Left lobe of liver (tissue), 2 donors: ENCODE data around the gene S1PR1. TPM values are rescaled to one million over a fixed set of nuclear protein-coding genes. Genes with fewer than 3 reads are reported as not detected.

ENCODE experiments used
- ATAC-seq: fragments of 200-7000 bp; cut with Tn5 transposase; one replicate; pipeline ENCODE4 v1.9.1; 2020; ENCODE audit warnings: mild to moderate bottlenecking, moderate library complexity
- DNase-seq: peaks from one replicate; pipeline ENCODE4 v3.0.0-alpha.2; 2020; ENCODE audit warnings: low spot score
- total RNA-seq: library from RNA; stranded (reverse); gene quantifications from one replicate; pipeline ENCODE4 v1.2.1, GENCODE V29; 2021
- donor health status: DM: no; HTN: no; CAD: no; lungs with moderate emphysema.
- donor health status: DM: no; HTN: yes; CAD: no.

S1PR1 gene
- total RNA-seq, 1 donor from 2014 or later: 12.1 TPM

DNA sequence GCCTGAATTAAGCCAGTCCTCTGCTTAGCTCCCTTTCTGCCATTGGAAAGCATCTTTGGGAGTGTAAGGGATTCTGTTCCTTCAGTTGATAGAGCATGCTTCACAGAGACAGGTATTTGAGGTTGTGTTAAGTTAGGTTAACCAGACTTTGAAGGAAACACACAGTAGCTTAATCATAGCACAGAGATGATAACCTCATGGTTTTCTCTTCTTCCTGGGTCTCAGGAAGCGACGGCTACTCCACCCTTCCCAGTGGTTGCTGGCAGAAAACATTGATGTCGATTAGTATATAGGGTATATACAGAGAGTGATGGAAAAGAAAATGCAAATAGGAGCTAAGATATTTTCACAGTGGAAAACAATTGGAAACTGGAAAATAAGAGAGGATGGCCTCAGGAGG lies 42.0 kb downstream of the S1PR1 start:
- no peak for DNase-seq
- ATAC-seq: no peak

GRCh38 chr1:101280049-101280592 lies 43.3 kb downstream of the S1PR1 start:
- ATAC-seq: no peak
- no peak for DNase-seq

DNA sequence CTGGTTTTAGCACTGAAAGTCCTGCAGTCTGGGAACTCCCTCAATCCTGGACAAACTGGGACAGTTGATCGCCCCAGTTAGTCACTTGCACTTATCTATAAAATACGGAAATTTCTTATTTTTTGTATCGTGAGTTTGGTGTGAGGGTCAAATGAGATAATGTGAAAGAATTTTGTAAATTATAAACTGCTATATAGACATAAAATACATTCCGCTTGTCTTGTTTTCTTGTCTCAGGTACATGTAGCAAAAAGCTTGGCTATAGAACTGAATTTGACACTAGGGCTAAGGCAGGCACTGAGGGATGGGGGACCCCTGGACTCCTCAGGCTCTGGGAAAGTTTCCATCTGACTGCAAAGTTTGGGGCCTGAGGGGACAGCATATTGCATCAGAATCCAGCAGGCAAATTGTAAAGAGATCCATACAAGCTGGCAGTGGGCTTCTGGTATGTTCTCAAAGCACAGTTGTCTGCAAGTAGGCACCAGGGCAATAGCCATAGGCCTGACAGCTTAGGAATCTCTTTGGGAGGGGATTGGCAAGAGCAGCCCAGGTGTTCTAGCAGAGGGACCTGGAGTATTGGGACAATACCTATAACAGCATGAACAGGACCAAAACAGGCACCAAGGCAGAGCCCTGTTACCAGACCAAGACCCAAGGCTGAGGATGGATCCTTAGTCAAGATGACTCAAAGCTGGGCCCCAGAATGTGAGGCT lies 44.3 kb downstream of the S1PR1 start:
- no peak for ATAC-seq

DNA sequence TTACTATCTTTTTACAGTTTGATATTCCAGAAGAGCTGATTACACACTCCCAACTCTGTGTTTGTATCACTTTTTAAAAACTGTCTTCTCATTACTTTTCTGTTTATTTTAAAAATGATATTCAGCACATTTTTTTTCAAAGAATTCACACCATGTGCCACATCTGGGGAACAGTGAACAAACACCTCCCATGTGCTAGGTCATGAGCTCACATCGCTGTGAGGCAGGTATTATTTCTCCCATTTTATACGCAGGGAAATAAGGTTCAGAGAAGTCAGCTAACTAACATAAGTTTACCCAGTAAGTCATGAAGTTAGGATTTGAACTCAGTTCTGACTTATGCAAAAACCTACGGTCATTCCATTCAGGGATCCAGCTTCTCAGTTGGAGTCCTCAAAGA lies 44.9 kb downstream of the S1PR1 start:
- no peak for ATAC-seq

More for the DNA sequence above, 44.3 kb downstream of the S1PR1 start:
- no peak for DNase-seq

GRCh38 chr1:101282314-101283038 lies 45.7 kb downstream of the S1PR1 start:
- ATAC-seq: no peak
- no peak for DNase-seq

More for the DNA sequence above, 44.9 kb downstream of the S1PR1 start:
- no peak for DNase-seq

GRCh38 chr1:101283443-101283842 lies 46.6 kb downstream of the S1PR1 start:
- no peak for ATAC-seq
- no peak for DNase-seq

GRCh38 chr1:101284021-101284420 lies 47.2 kb downstream of the S1PR1 start:
- DNase-seq: no peak
- ATAC-seq: no peak

DNA sequence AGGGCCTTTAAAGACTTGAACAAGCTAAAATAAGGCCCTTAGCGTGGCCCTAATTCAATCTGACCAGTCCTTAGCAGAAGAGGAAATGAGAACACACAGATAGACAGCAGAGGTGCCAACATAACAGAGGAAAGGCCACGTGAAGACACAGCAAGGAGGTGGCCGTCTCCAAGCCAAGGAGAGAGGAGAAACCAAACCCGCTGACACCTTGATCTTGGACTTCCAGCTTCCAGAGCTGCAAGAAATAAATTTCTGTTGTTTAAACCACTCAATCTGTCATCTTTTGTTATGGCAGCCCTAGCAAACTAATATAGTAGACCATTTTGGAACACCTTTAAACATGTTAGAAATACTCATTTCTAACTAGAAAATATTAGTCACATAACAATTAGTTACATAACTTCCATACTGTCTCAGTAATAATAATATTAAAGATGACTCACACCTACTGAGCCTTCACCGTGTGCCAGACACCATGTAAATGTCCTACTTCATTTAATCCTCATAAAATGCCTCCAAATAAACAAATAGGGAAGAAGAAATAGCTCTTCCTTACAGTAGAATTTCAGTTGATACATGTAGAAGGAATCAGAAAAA lies 47.9 kb downstream of the S1PR1 start:
- ATAC-seq: no peak
- no peak for DNase-seq

DNA sequence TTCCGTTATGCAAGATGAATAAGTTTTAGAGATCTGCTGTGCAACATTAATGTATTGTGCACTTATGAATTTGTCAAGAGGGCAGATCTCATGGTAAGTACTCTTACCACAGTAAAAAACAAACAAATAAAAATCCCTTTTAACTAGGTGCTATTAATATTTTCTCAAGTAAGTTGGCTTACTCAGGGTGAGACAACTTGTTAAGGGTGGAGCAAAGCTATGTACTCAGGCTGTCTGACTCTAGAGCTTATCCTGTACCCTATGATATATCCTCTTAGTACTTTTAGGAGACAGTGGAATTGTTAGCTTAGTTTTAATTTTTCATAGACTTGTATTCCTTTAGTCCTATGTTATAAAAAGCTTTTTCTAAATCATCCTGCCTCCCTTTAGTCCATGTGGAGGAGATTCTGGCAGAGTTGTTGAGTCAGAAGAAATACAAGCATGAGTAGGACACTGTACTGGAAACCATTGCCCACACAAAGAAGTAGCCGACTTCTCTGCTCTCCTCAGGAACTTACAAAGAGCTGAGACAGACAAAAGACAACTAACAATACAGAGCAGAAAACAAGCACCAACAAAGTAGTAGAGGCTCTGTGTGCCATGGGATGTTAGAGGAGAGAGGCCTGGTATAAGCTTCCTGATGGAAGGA lies 49.2 kb downstream of the S1PR1 start:
- no peak for ATAC-seq
- no peak for DNase-seq

- DNase-seq (peak; percentile 69), ATAC-seq (peak; percentile 99)
These were observed 51.7 kb downstream of the S1PR1 start for GRCh38 chr1:101288491-101288944.

DNA sequence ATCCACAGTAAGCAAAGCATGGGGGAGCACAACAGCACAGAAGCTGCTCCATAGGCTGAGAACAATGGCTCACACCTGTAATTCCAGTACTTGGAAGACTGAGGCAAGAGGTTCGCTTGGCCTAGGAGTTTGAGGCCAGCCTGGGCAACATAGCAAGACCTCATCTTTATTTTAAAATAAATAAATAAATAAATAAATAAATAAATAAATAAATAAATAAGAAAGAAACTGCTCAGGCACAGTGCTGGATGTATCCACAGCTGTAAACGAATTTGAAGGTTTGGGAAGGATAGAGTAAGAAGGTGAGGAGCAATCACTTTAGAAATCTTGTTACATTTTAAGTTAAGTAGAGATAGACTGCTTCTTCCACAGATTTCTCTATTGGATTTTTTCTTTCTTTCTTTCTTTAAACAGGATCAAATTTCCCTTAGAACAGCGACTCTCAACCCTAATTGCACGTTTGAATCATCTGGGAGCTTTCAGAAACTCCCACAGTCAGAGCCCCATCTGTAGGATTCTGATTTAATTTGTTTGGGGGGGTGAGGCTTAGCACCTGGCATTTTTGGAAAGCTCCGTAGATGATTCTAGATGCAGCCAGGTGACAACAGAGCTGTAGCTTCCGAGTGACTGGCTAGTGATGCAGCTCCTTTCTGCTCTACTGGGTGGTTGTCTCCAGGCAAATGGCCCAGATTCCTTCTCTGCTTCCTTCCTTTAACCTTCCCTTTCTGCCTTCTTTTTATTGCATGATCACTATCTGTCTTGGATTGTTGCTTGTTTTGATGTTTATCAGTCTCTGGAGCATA lies 53.5 kb downstream of the S1PR1 start:
- no peak for DNase-seq
- no peak for ATAC-seq

Other genes with a start within 250 kb of the S1PR1 start
- 18.4 TPM for gene DPH5, start 211.2 kb upstream of the S1PR1 start, total RNA-seq